Measurements from ENCODE around the gene WIPF3. TPM values are rescaled to one million over a fixed set of nuclear protein-coding genes. Genes with fewer than 3 reads are reported as not detected.

The WIPF3 gene
- total RNA-seq, 1 donor from 2014 or later: 0.46 TPM

DNA sequence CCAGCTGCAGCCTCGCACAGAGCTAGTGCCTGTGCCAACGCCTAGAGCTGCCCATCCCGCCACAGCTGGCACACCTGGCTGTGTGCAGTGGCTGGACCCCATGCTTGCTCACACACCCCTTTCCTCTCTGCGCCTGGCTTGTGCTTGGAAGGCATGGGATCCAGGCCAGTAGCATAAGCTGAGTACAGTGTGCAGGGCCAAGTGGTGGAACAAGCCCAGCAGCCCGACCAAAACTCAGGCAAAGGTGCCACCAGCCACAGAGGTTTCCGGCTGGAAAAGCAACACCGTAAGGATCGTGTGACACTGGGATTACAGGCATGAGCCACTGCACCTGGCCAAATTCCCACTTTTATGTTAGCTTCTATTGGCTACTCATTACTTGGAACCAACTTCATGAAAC is 144.9 kb downstream of the WIPF3 start:
- no peak for DNase-seq (ENCODE audit: low read depth)
- H3K4me3 ChIP-seq (ENCODE audit: low read depth, low read length): no peak overlapping the region
- H3K36me3 ChIP-seq (ENCODE audit: control insufficient read depth, insufficient read depth, low read length): peaks cover 8% of the 10 kb centered on the region
- H3K27me3 ChIP-seq (ENCODE audit: control insufficient read depth, insufficient read depth, low read length): no peaks in the 10 kb centered on the region
- TF ChIP-seq, protein P1, sequence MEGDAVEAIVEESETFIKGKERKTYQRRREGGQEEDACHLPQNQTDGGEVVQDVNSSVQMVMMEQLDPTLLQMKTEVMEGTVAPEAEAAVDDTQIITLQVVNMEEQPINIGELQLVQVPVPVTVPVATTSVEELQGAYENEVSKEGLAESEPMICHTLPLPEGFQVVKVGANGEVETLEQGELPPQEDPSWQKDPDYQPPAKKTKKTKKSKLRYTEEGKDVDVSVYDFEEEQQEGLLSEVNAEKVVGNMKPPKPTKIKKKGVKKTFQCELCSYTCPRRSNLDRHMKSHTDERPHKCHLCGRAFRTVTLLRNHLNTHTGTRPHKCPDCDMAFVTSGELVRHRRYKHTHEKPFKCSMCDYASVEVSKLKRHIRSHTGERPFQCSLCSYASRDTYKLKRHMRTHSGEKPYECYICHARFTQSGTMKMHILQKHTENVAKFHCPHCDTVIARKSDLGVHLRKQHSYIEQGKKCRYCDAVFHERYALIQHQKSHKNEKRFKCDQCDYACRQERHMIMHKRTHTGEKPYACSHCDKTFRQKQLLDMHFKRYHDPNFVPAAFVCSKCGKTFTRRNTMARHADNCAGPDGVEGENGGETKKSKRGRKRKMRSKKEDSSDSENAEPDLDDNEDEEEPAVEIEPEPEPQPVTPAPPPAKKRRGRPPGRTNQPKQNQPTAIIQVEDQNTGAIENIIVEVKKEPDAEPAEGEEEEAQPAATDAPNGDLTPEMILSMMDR (IDR thresholded peaks at IDR 0.05; ENCODE audit: insufficient read depth, low read length, poor library complexity, severe bottlenecking): no peak

DNA sequence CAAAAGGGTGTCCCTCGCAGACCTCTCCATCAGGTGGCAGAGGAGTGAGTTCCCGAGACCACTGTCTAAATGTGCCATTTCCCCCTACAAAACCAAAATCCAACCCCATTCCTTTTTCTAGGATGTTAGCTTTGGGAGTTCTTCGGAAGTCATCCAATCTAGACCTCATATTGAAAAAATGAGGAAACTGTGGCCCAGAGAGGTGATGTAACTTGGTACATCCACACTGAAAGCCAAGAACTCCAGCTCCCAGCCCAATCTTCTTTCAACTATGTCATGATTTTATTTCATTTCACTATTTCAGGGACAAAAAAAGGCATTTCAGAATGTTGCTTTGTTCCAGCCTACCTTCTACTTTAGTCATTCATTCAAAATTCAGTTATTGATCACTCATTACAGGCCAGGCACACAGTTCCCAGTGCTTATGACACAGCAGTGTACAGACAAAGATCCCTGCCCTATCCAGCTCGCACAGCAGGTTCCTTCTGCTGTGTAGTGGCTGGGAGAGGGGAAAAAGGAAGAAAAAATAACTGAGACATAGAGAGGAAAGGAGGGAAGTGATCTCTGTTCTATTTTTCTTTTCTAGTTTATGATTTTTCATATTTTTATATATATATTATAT is 147.5 kb downstream of the WIPF3 start:
- Histone ChIP-seq H3K4me3 (ENCODE audit: low read depth, low read length) (no peak overlapping the region), H3K36me3 (ENCODE audit: control insufficient read depth, insufficient read depth, low read length) (peaks cover 7% of the 10 kb centered on the region), H3K27me3 (ENCODE audit: control insufficient read depth, insufficient read depth, low read length) (no peaks in the 10 kb centered on the region)
- no peak for DNase-seq (ENCODE audit: low read depth)
- TF ChIP-seq, protein P1 (IDR thresholded peaks at IDR 0.05; ENCODE audit: insufficient read depth, low read length, poor library complexity, severe bottlenecking): no peak

DNA sequence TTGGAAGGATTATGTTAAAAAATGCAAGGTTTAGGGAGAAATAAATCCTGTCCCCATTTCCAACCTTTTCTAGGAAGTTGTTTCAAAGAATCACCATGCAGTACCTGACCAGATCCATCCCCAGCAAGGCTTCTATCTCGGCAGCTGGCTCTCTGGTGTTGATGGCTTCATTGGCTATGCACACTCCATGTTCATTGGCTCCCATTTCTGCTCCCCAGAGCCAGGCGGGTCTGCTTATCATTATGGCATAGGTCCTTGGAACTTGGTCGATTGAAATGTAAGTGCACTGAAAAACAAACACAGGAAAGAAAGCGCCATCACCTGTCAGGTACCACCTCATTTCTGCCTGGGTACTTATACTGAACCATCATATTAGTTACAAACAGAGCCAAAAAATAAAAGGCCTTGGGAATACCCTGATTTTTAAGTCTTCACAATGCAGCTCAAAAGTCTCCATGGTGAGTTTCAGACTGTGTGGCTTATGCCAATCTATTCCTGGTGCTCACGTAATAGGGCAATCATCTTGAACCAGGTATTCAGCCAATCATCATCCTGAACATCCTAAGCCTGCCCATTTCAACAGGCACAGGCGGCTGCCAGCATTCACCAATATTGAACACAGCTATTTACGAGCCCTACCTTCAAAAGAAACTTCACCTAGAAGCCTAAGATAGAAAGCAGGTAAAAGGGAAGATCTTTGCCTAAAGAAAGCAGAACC is 148.9 kb downstream of the WIPF3 start:
- no peaks in the 10 kb centered on the region for H3K27me3 ChIP-seq (ENCODE audit: control insufficient read depth, insufficient read depth, low read length)
- no peak for DNase-seq (ENCODE audit: low read depth)
- peaks cover 7% of the 10 kb centered on the region for H3K36me3 ChIP-seq (ENCODE audit: control insufficient read depth, insufficient read depth, low read length)
- TF ChIP-seq, protein P1 (IDR thresholded peaks at IDR 0.05; ENCODE audit: insufficient read depth, low read length, poor library complexity, severe bottlenecking): no peak
- H3K4me3 ChIP-seq (ENCODE audit: low read depth, low read length): no peak overlapping the region

DNA sequence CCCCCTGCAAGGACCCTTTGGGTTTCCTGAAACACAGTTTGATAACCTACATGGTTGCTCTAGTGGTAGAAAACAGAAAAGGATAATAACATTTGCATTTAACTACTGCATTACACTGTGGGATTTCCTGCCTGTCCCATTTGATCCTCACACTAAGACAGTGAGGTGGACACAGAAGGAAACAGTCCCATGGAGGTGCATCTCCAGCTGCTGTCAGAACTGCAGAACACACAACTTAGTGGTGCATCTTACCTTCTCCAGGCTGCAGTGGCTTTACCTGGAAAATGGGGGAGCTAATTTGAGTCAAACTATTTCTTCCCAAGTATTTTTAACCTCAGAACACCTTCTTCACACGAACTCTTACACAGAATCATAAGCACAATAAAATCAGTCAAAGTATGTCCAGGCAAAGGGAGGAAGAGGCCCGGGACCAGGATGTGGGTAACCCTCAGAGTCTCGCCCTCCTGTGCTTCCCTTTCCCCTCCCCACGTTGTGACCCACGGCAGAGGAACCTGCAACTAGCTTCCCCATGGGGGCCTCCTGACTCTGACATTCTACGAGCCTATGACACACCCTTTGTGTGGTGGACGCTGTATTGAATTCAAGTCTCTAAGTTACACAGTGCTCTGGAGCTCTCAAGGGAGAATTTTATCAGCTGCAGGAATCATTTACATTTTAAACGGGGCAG is 149.6 kb downstream of the WIPF3 start:
- no peak overlapping the region for H3K4me3 ChIP-seq (ENCODE audit: low read depth, low read length)
- TF ChIP-seq, protein P1 (IDR thresholded peaks at IDR 0.05; ENCODE audit: insufficient read depth, low read length, poor library complexity, severe bottlenecking): no peak
- peaks cover 4% of the 10 kb centered on the region for H3K36me3 ChIP-seq (ENCODE audit: control insufficient read depth, insufficient read depth, low read length)
- no peak for DNase-seq (ENCODE audit: low read depth)
- H3K27me3 ChIP-seq (ENCODE audit: control insufficient read depth, insufficient read depth, low read length): no peaks in the 10 kb centered on the region

DNA sequence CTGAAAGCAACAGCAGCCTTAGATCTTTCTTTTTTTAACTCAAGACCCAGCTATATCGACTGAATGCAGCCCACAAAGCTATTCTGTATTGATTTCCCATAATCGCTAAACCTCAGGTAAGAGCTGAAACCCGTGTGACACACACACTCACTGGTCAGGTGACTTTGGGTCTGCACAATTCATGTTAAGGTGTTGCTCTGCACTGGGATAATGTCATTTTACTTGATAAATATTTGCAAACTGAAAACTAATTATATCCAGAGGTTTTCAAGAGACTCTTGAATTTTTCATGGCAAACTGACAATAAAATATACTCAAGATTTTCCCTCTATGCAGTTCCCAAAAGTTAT is 150.2 kb downstream of the WIPF3 start:
- H3K4me3 ChIP-seq (ENCODE audit: low read depth, low read length): no peak overlapping the region
- DNase-seq (ENCODE audit: low read depth): no peak
- TF ChIP-seq, protein P1 (IDR thresholded peaks at IDR 0.05; ENCODE audit: insufficient read depth, low read length, poor library complexity, severe bottlenecking): no peak
- H3K36me3 ChIP-seq (ENCODE audit: control insufficient read depth, insufficient read depth, low read length): peaks cover 1% of the 10 kb centered on the region
- no peaks in the 10 kb centered on the region for H3K27me3 ChIP-seq (ENCODE audit: control insufficient read depth, insufficient read depth, low read length)
